Neuronal stem cell (in vitro differentiated cells): Measurements from ENCODE around the gene SMCHD1.
A peak's percentile ranks its signal among the peaks of the same experiment; 100 is the strongest.
"Not testable (repeated sequence)": the region's sequence is repeated elsewhere in the genome, so short reads cannot be mapped to it uniquely, and the experiment has no call there.

Experiments used
- DNase-seq: peaks from one replicate; pipeline ENCODE4 v3.0.0-alpha.2; 2013; ENCODE audit warnings: low spot score
- H2AFZ ChIP-seq: one replicate; pipeline ENCODE4 v1.6.1; 2013; ENCODE audit warnings: mild to moderate bottlenecking, low read length, inconsistent platforms
- H2AK5ac ChIP-seq: 2 replicates; pipeline ENCODE4 v1.6.1; 2013; ENCODE audit warnings: low read depth, mild to moderate bottlenecking, inconsistent platforms, low read length, moderate library complexity, mixed read lengths
- H2BK120ac ChIP-seq: 2 replicates; pipeline ENCODE4 v1.6.1; 2013; ENCODE audit warnings: low read depth, mild to moderate bottlenecking, inconsistent platforms, low read length, moderate library complexity, mixed read lengths
- H2BK12ac ChIP-seq: one replicate; pipeline ENCODE4 v1.6.1; 2013; ENCODE audit warnings: low read length, inconsistent platforms
- H2BK15ac ChIP-seq: 2 replicates; pipeline ENCODE4 v1.6.1; 2013; ENCODE audit warnings: mild to moderate bottlenecking, low read length, inconsistent platforms, mixed read lengths
- H2BK5ac ChIP-seq: one replicate; pipeline ENCODE4 v1.6.1; 2013; ENCODE audit warnings: inconsistent platforms, mild to moderate bottlenecking, low read length, moderate library complexity
- H3K14ac ChIP-seq: one replicate; pipeline ENCODE4 v1.6.1; 2013; ENCODE audit warnings: low read length, inconsistent platforms
- H3K18ac ChIP-seq: 2 replicates; pipeline ENCODE4 v1.6.1; 2013; ENCODE audit warnings: low read length, inconsistent platforms
- H3K23ac ChIP-seq: 2 replicates; pipeline ENCODE4 v1.6.1; 2013; ENCODE audit warnings: low read depth, mild to moderate bottlenecking, mixed read lengths, low read length, inconsistent platforms; ENCODE audit not compliant: poor library complexity
- H3K27ac ChIP-seq: replicated peaks from 3 replicates; pipeline ENCODE4 v1.5.1; 2013; ENCODE audit warnings: low read length, inconsistent platforms
- H3K27me3 ChIP-seq, 3 experiments: 2 replicates each; pipeline ENCODE4 v1.6.1; 2013; ENCODE audit warnings: low read length in 3 of 3, mild to moderate bottlenecking in 2 of 3, inconsistent platforms in 1 of 3, low read depth in 1 of 3, mixed read lengths in 1 of 3, moderate library complexity in 1 of 3; ENCODE audit not compliant: control insufficient read depth in 3 of 3, insufficient read depth in 3 of 3
- H3K36me3 ChIP-seq, 2 donors: replicated peaks in 1 of 2; 2 replicates each; pipeline ENCODE4 v1.6.1; 2013; ENCODE audit warnings: low read length in 2 of 2; ENCODE audit not compliant: control insufficient read depth in 2 of 2, insufficient read depth in 2 of 2
- H3K4ac ChIP-seq: 2 replicates; pipeline ENCODE4 v1.6.1; 2013; ENCODE audit warnings: inconsistent platforms, mild to moderate bottlenecking, low read length, moderate library complexity
- H3K4me1 ChIP-seq, 2 donors: 1 replicate in 1 of 2; 2 replicates in 1 of 2; pipeline ENCODE4 v1.6.1; 2013; ENCODE audit warnings: low read length in 2 of 2, low read depth in 1 of 2; ENCODE audit not compliant: control insufficient read depth in 2 of 2, insufficient read depth in 1 of 2
- H3K4me2 ChIP-seq: one replicate; pipeline ENCODE4 v1.6.1; 2013; ENCODE audit warnings: mild to moderate bottlenecking, low read length, inconsistent platforms; ENCODE audit not compliant: insufficient read depth, poor library complexity, severe bottlenecking
- H3K4me3 ChIP-seq, 2 donors: 2 replicates each; pipeline ENCODE4 v1.5.1; 2013; ENCODE audit warnings: low read length in 2 of 2, mild to moderate bottlenecking in 2 of 2, inconsistent platforms in 1 of 2, moderate library complexity in 1 of 2
- H3K79me1 ChIP-seq: one replicate; pipeline ENCODE4 v1.6.1; 2013; ENCODE audit warnings: low read depth, mild to moderate bottlenecking, inconsistent platforms, low read length, moderate library complexity
- H3K9ac ChIP-seq: one replicate; pipeline ENCODE4 v1.6.1; 2013; ENCODE audit warnings: mild to moderate bottlenecking, low read depth, low read length, inconsistent platforms; ENCODE audit not compliant: poor library complexity
- H3K9me3 ChIP-seq, 2 donors: replicated peaks in 1 of 2; 2 replicates each; pipeline versions ENCODE3 to v1.6.1; 2013; ENCODE audit warnings: low read length in 2 of 2, mild to moderate bottlenecking in 2 of 2, inconsistent platforms in 1 of 2, low read depth in 1 of 2, mixed read lengths in 1 of 2, moderate library complexity in 1 of 2; ENCODE audit not compliant: control insufficient read depth in 2 of 2, insufficient read depth in 1 of 2
- H4K8ac ChIP-seq: one replicate; pipeline ENCODE4 v1.6.1; 2013; ENCODE audit warnings: low read depth, mild to moderate bottlenecking, inconsistent platforms, low read length, moderate library complexity
- H4K91ac ChIP-seq: one replicate; pipeline ENCODE4 v1.6.1; 2013; ENCODE audit warnings: low read length, low read depth, mild to moderate bottlenecking, inconsistent platforms; ENCODE audit not compliant: poor library complexity
- WGBS, 2 donors: extraction: QIAGEN DNeasy Blood & Tissue Kit; methylation state at CpG; one replicate each; pipeline ENCODE4 v1.1.7; 2013; ENCODE audit warnings: missing lambda C conversion rate in 2 of 2, mixed read lengths in 1 of 2; ENCODE audit not compliant: insufficient read length in 2 of 2, insufficient replicate concordance in 1 of 2; ENCODE audit errors: extremely low coverage in 2 of 2; 5-methylcytosine and 5-hydroxymethylcytosine counted together

Gene SMCHD1

GRCh38 chr18:2799369-2799768, 143.8 kb downstream of the SMCHD1 start:
- no peak overlapping the region for H2BK5ac ChIP-seq
- DNase-seq: no peak
- H3K14ac ChIP-seq: no peak overlapping the region
- H2BK15ac ChIP-seq: no peak overlapping the region
- H3K18ac ChIP-seq: no peak overlapping the region
- H3K4me1 ChIP-seq: no peaks in the 10 kb centered on the region
- H2BK120ac ChIP-seq: no peak overlapping the region
- no peak overlapping the region for H3K4me2 ChIP-seq
- H3K4ac ChIP-seq: no peak overlapping the region
- H3K79me1 ChIP-seq: no peaks in the 10 kb centered on the region
- no peak overlapping the region for H4K91ac ChIP-seq
- H3K27ac ChIP-seq: no peak overlapping the region
- no peak overlapping the region for H2AK5ac ChIP-seq
- H2AFZ ChIP-seq: no peak overlapping the region
- H3K9me3 ChIP-seq: no peaks in the 10 kb centered on the region
- H3K9ac ChIP-seq: no peak overlapping the region
- H2BK12ac ChIP-seq: no peak overlapping the region
- no peak overlapping the region for H3K4me3 ChIP-seq
- H3K27me3 ChIP-seq: no peaks in the 10 kb centered on the region
- WGBS, 2 donors: no CpG with 5 or more reads among the region's 2 CpGs
- no peak overlapping the region for H4K8ac ChIP-seq
- H3K36me3 ChIP-seq: peaks cover 8 to 98% of the 10 kb centered on the region in 2 donors
- no peak overlapping the region for H3K23ac ChIP-seq

- H3K79me1 ChIP-seq: no peaks in the 10 kb centered on the region
- H3K27ac ChIP-seq: peak overlapping the region; percentile 13
- no peak overlapping the region for H3K9ac ChIP-seq
- H3K4me2 ChIP-seq: no peak overlapping the region
- H3K36me3 ChIP-seq: peaks cover 2 to 49% of the 10 kb centered on the region in 2 donors
- no peak overlapping the region for H2BK120ac ChIP-seq
- no peak overlapping the region for H3K4ac ChIP-seq
- no peak overlapping the region for H2BK12ac ChIP-seq
- H3K27me3 ChIP-seq: no peaks in the 10 kb centered on the region
- H2AK5ac ChIP-seq: no peak overlapping the region
- no peak overlapping the region for H2BK5ac ChIP-seq
- no peak overlapping the region for H3K4me3 ChIP-seq
- H4K91ac ChIP-seq: no peak overlapping the region
- H2AFZ ChIP-seq: no peak overlapping the region
- WGBS, 2 donors: no CpG with 5 or more reads among the region's 8 CpGs
- DNase-seq: no peak
- H3K4me1 ChIP-seq: peaks cover 0 to 2% of the 10 kb centered on the region in 2 donors
- no peak overlapping the region for H4K8ac ChIP-seq
- no peak overlapping the region for H3K18ac ChIP-seq
- no peak overlapping the region for H3K23ac ChIP-seq
- H3K14ac ChIP-seq: no peak overlapping the region
- no peak overlapping the region for H2BK15ac ChIP-seq
- peaks cover 0 to 1% of the 10 kb centered on the region in 2 donors for H3K9me3 ChIP-seq
Observed at GRCh38 chr18:2805970-2806943, 150.7 kb downstream of the SMCHD1 start.

- H2BK15ac ChIP-seq, H3K79me1 ChIP-seq, H2BK120ac ChIP-seq, H3K27ac ChIP-seq, H4K91ac ChIP-seq, DNase-seq, H3K4me2 ChIP-seq, H4K8ac ChIP-seq, H3K27me3 ChIP-seq, H3K4me3 ChIP-seq, H3K18ac ChIP-seq, H3K4ac ChIP-seq, H3K9ac ChIP-seq, H2BK5ac ChIP-seq, H3K14ac ChIP-seq, H2BK12ac ChIP-seq, H2AK5ac ChIP-seq, H3K23ac ChIP-seq, H3K9me3 ChIP-seq, H2AFZ ChIP-seq, H3K4me1 ChIP-seq: not testable (repeated sequence)
- peaks cover 0 to 25% of the 10 kb centered on the region in 2 donors for H3K36me3 ChIP-seq
- no CpG with 5 or more reads among the region's 2 CpGs for WGBS, 2 donors
Observed at GRCh38 chr18:2808640-2809039, 153.1 kb downstream of the SMCHD1 start.

GRCh38 chr18:2809666-2810183, 154.2 kb downstream of the SMCHD1 start:
- not testable (repeated sequence) for H4K91ac ChIP-seq

More at GRCh38 chr18:2809666-2810183, 154.2 kb downstream of the SMCHD1 start:
- peaks cover 0 to 14% of the 10 kb centered on the region in 2 donors for H3K36me3 ChIP-seq
- H2AK5ac ChIP-seq, H2BK120ac ChIP-seq, DNase-seq, H3K4me1 ChIP-seq, H3K27ac ChIP-seq, H2AFZ ChIP-seq, H3K4ac ChIP-seq, H3K27me3 ChIP-seq, H2BK12ac ChIP-seq, H3K4me3 ChIP-seq, H3K9ac ChIP-seq, H3K79me1 ChIP-seq, H3K14ac ChIP-seq, H3K4me2 ChIP-seq, H3K18ac ChIP-seq, H4K8ac ChIP-seq, H2BK15ac ChIP-seq, H3K23ac ChIP-seq, H2BK5ac ChIP-seq, H3K9me3 ChIP-seq: not testable (repeated sequence)
- no CpG with 5 or more reads among the region's 6 CpGs for WGBS, 2 donors
